HCT116 (cell line): ENCODE results near the gene ZNF566. TPM values are rescaled to one million over a fixed set of nuclear protein-coding genes. Genes with fewer than 3 reads are reported as not detected.

Source experiments
- ATAC-seq: fragments of 200-7000 bp; cut with Tn5 transposase; 2 replicates; pipeline ENCODE4 v1.9.1; 2020; ENCODE audit warnings: mild to moderate bottlenecking, moderate library complexity
- BruUV-seq: library from RNA; stranded (reverse); fragments of 400-500 nt; replicated peaks from 2 replicates; lab custom pipeline; 2021; lab: Mats Ljungman, UMichigan
- CTCF ChIA-PET: fragments of 300-600 bp; sonication (Branson Sonifier 250); formaldehyde crosslinking; loops from one replicate; lab custom pipeline; 2021; ENCODE audit warnings: antibody characterized with exemption; lab: Charles Lee
- POLR2A ChIA-PET: fragments of 300-600, 350-600 bp; sonication (Branson Sonifier 250); formaldehyde crosslinking; loops from one replicate; lab custom pipeline; 2021; ENCODE audit warnings: antibody characterized with exemption; lab: Charles Lee
- RAD21 ChIA-PET, 2 experiments: fragments of 300-600 bp; sonication (Branson Sonifier 250); formaldehyde crosslinking; loops; one replicate each; lab custom pipeline; 2023; ENCODE audit warnings: low total read pairs in 2 of 2; ENCODE audit not compliant: uncharacterized antibody in 2 of 2, unreplicated experiment in 2 of 2, low non-redundant PET in 1 of 2; lab: Charles Lee
- DNase-seq: peaks from one replicate; pipeline ENCODE4 v3.0.0-alpha.2; 2010; ENCODE audit warnings: low read depth, low spot score
- H2AFZ ChIP-seq: fragments of 200-600 bp; shearing (Covaris generic), sonication (generic); 2 replicates; pipeline ENCODE4 v1.6.1; 2017; ENCODE audit warnings: low read depth, mixed run types, mixed read lengths, antibody characterized with exemption, low read length; ENCODE audit not compliant: poor library complexity, severe bottlenecking
- H3K27ac ChIP-seq: 2 replicates; pipeline ENCODE4 v1.5.1; 2012; ENCODE audit warnings: low read depth, low read length
- H3K27me3 ChIP-seq: fragments of 200-600 bp; sonication (generic); 2 replicates; pipeline ENCODE4 v1.6.1; 2016; ENCODE audit warnings: mixed run types, low read length, mixed read lengths; ENCODE audit not compliant: insufficient read depth
- H3K36me3 ChIP-seq, 2 experiments: fragments of 200-500 bp in 1 of 2; fragments of 200-600 bp in 1 of 2; sonication (Bioruptor generic) in 1 of 2; sonication (generic) in 1 of 2; 2 replicates each; pipeline versions ENCODE4 v1.5.1 to v1.6.1; 2014 to 2016; ENCODE audit warnings: low read length in 2 of 2, inconsistent platforms in 1 of 2, mixed read lengths in 1 of 2, mixed run types in 1 of 2; ENCODE audit not compliant: insufficient read depth in 2 of 2, control insufficient read depth in 1 of 2
- H3K4me1 ChIP-seq, 2 experiments: fragments of 200-600 bp in 1 of 2; sonication (generic) in 1 of 2; 2 replicates each; pipeline versions ENCODE4 v1.5.1 to v1.6.1; 2012 to 2017; ENCODE audit warnings: low read length in 2 of 2, inconsistent platforms in 1 of 2, mild to moderate bottlenecking in 1 of 2, mixed read lengths in 1 of 2, mixed run types in 1 of 2, moderate library complexity in 1 of 2; ENCODE audit not compliant: insufficient read depth in 2 of 2, control insufficient read depth in 1 of 2
- H3K4me2 ChIP-seq: fragments of 200-600 bp; sonication (generic); 2 replicates; pipeline ENCODE4 v1.6.1; 2017; ENCODE audit warnings: mixed run types, low read length, mixed read lengths
- H3K4me3 ChIP-seq, 2 experiments: fragments of 200-600 bp in 1 of 2; sonication (generic) in 1 of 2; replicated peaks in 1 of 2; 2 replicates each; pipeline ENCODE4 v1.5.1; 2011 to 2016; ENCODE audit warnings: low read length in 2 of 2, control low read depth in 1 of 2, low read depth in 1 of 2, mild to moderate bottlenecking in 1 of 2, mixed read lengths in 1 of 2, mixed run types in 1 of 2
- H3K79me2 ChIP-seq: fragments of 200-600 bp; sonication (generic); 2 replicates; pipeline ENCODE4 v1.6.1; 2017; ENCODE audit warnings: mild to moderate bottlenecking, mixed run types, low read length, moderate library complexity, mixed read lengths; ENCODE audit not compliant: insufficient read depth
- H3K9ac ChIP-seq: fragments of 200-600 bp; sonication (generic); 2 replicates; pipeline ENCODE4 v1.6.1; 2016; ENCODE audit warnings: low read length, mixed read lengths
- H3K9me2 ChIP-seq: fragments of 200-600 bp; sonication (generic), shearing (Covaris generic); 2 replicates; pipeline ENCODE4 v1.6.1; 2017; ENCODE audit warnings: mixed run types, mild to moderate bottlenecking, moderate library complexity; ENCODE audit not compliant: insufficient read depth
- H3K9me3 ChIP-seq, 2 experiments: fragments of 200-500 bp in 1 of 2; fragments of 200-600 bp in 1 of 2; sonication (Bioruptor generic) in 1 of 2; sonication (generic) in 1 of 2; 2 replicates each; pipeline ENCODE4 v1.6.1; 2014 to 2017; ENCODE audit warnings: low read length in 2 of 2, mixed read lengths in 2 of 2, inconsistent platforms in 1 of 2, low read depth in 1 of 2, mild to moderate bottlenecking in 1 of 2, mixed run types in 1 of 2, moderate library complexity in 1 of 2; ENCODE audit not compliant: control insufficient read depth in 1 of 2, insufficient read depth in 1 of 2
- H4K20me1 ChIP-seq: fragments of 200-600 bp; sonication (generic), shearing (Covaris generic); 2 replicates; pipeline ENCODE4 v1.6.1; 2017; ENCODE audit warnings: mixed run types, mild to moderate bottlenecking, moderate library complexity; ENCODE audit not compliant: insufficient read depth
- CBX3 ChIP-seq: IDR thresholded peaks from 2 replicates; pipeline ENCODE4 v1.6.1; 2012; ENCODE audit warnings: low read depth
- CTCF ChIP-seq, 3 experiments: fragments of 200-600 bp in 1 of 3; sonication (generic) in 1 of 3; IDR thresholded peaks in 2 of 3; conservative IDR thresholded peaks in 1 of 3; 2 replicates each; pipeline ENCODE4 v1.5.1; 2012 to 2017; ENCODE audit warnings: low read depth in 2 of 3, low read length in 2 of 3, antibody characterized with exemption in 1 of 3, borderline replicate concordance in 1 of 3, control low read depth in 1 of 3, mild to moderate bottlenecking in 1 of 3, mixed read lengths in 1 of 3, mixed run types in 1 of 3, moderate library complexity in 1 of 3; ENCODE audit not compliant: insufficient read depth in 1 of 3
- EZH2 ChIP-seq: fragments of 200-600 bp; sonication (generic); IDR thresholded peaks from 2 replicates; pipeline ENCODE4 v1.6.1; 2017; ENCODE audit warnings: antibody characterized with exemption, mixed run types
- EZH2phosphoT487 ChIP-seq: fragments of 200-600 bp; IDR thresholded peaks from 2 replicates; pipeline ENCODE4 v1.6.1; 2018; ENCODE audit warnings: antibody characterized with exemption, borderline replicate concordance
- FOSL1 ChIP-seq: IDR thresholded peaks from 2 replicates; pipeline ENCODE4 v1.6.1; 2012; ENCODE audit warnings: low read depth
- MAX ChIP-seq: IDR thresholded peaks from 2 replicates; pipeline ENCODE4 v1.6.1; 2012
- POLR2AphosphoS5 ChIP-seq: IDR thresholded peaks from 2 replicates; pipeline ENCODE4 v1.6.1; 2011; ENCODE audit warnings: mild to moderate bottlenecking, low read depth, low read length, moderate library complexity
- SP1 ChIP-seq: IDR thresholded peaks from 2 replicates; pipeline ENCODE4 v1.6.1; 2012; ENCODE audit warnings: low read depth
- SRF ChIP-seq: IDR thresholded peaks from 2 replicates; pipeline ENCODE4 v1.6.1; 2012; ENCODE audit warnings: low read depth
- TCF7L2 ChIP-seq: IDR thresholded peaks from 2 replicates; pipeline ENCODE4 v1.7.0; 2011; ENCODE audit warnings: borderline replicate concordance, inconsistent platforms; ENCODE audit not compliant: insufficient read depth, insufficient read length; ENCODE audit errors: extremely low read depth
- YY1 ChIP-seq: IDR thresholded peaks from 2 replicates; pipeline ENCODE4 v1.6.1; 2011; ENCODE audit warnings: low read length, low read depth, moderate library complexity, mild to moderate bottlenecking; ENCODE audit not compliant: insufficient replicate concordance; ENCODE audit errors: extremely low read depth
- ZBTB33 ChIP-seq: IDR thresholded peaks from 2 replicates; pipeline ENCODE4 v1.6.1; 2011; ENCODE audit warnings: mild to moderate bottlenecking, low read length, moderate library complexity; ENCODE audit not compliant: insufficient replicate concordance; ENCODE audit errors: extremely low read depth
- intact Hi-C: fragments of 100-400 bp; cut with micrococcal nuclease; formaldehyde crosslinking; loops from 2 replicates; pipeline ENCODE4 v1.10.0; 2022
- total RNA-seq: library from RNA; stranded (reverse); gene quantifications from one replicate; pipeline ENCODE4 v1.2.1, GENCODE V29; 2021; ENCODE audit not compliant: unreplicated experiment

Gene ZNF566
- total RNA-seq, 1 experiment from 2014 or later: 6.4 TPM

- H3K9me3 ChIP-seq: peaks cover 0 to 4% of the 10 kb centered on the region in 2 experiments; a peak in 1 of 4 replicates
- BruUV-seq: no TSS peak
- ChIA-PET CTCF (interaction anchor here (1.5 kb wide), 1 partner anchor 360 kb away, joined by 7 read pairs; no protein-coding TSS in a partner anchor), RAD21 (interaction anchor here in 1 of 2 experiments (0.9 kb wide), 1 partner anchor 274 kb away, joined by 3 read pairs; the partner anchor contains the start of genes ZNF146 and ZNF565), POLR2A (interaction anchor here (1.7 kb wide), 1 partner anchor 274 kb away, joined by 5 read pairs; the partner anchor contains the start of genes ZNF146 and ZNF565)
- ATAC-seq (no peak), DNase-seq (no peak)
- H4K20me1 ChIP-seq: no peaks in the 10 kb centered on the region
- intact Hi-C loops: loop anchor here (2.0 to 5.0 kb wide), 2 partner anchors 426 to 1291 kb away; partner anchors contain the start of gene ZNF573
- peak overlapping the region; percentile 79 for H3K9ac ChIP-seq
- no peaks in the 10 kb centered on the region for H3K9me2 ChIP-seq
- peaks cover 11% of the 10 kb centered on the region; the same call in 1 of the 2 replicates for H3K79me2 ChIP-seq
- no peak overlapping the region for H2AFZ ChIP-seq
- H3K4me2 ChIP-seq: peak overlapping the region; percentile 95
- H3K4me3 ChIP-seq: peak overlapping the region; percentile 68 to 91
- H3K36me3 ChIP-seq: no peaks in the 10 kb centered on the region; a peak in 1 of 4 replicates
- H3K27ac ChIP-seq: peak overlapping the region; percentile 74
- H3K27me3 ChIP-seq: no peaks in the 10 kb centered on the region
- peaks cover 0 to 18% of the 10 kb centered on the region in 2 experiments; a peak in 2 of 4 replicates for H3K4me1 ChIP-seq
- TF ChIP-seq CBX3: no peak
- no peak for TF ChIP-seq EZH2
- TF ChIP-seq MAX: no peak
- TF ChIP-seq YY1: no peak
Measured at GRCh38 chr19:36488118-36488845, 1.1 kb downstream of the ZNF566 start.

GRCh38 chr19:36483653-36484052 lies 5.7 kb downstream of the ZNF566 start:
- H3K9ac ChIP-seq: no peak overlapping the region
- no peaks in the 10 kb centered on the region for H3K9me2 ChIP-seq
- POLR2A ChIA-PET: no interaction called here
- ATAC-seq: no peak
- H3K4me2 ChIP-seq: no peak overlapping the region
- no peak overlapping the region for H3K27ac ChIP-seq
- H2AFZ ChIP-seq: no peak overlapping the region
- peaks cover 11% of the 10 kb centered on the region; the same call in 1 of the 2 replicates for H3K79me2 ChIP-seq
- CTCF ChIA-PET: no interaction called here
- H3K36me3 ChIP-seq: no peaks in the 10 kb centered on the region
- H3K27me3 ChIP-seq: no peaks in the 10 kb centered on the region
- H3K9me3 ChIP-seq: peaks cover 2 to 5% of the 10 kb centered on the region in 2 experiments; a peak in 2 of 4 replicates
- no peak overlapping the region for H3K4me3 ChIP-seq
- DNase-seq: no peak
- intact Hi-C loops: no loop called here
- H3K4me1 ChIP-seq: peaks cover 0 to 5% of the 10 kb centered on the region in 2 experiments; a peak in 2 of 4 replicates
- no TSS peak for BruUV-seq
- no peaks in the 10 kb centered on the region for H4K20me1 ChIP-seq
- RAD21 ChIA-PET: no interaction called here
- no peak for TF ChIP-seq POLR2AphosphoS5
- no peak for TF ChIP-seq TCF7L2
- no peak for TF ChIP-seq CTCF (IDR thresholded peaks at IDR 0.05 in 2 of 3, conservative IDR thresholded peaks at IDR 0.05 in 1 of 3; ENCODE audit: borderline replicate concordance in 1 of 3, insufficient read depth in 1 of 3, low read depth in 2 of 3, low read length in 2 of 3)
- no peak for TF ChIP-seq EZH2phosphoT487
- no peak for TF ChIP-seq FOSL1
- no peak for TF ChIP-seq SRF
- TF ChIP-seq SP1: no peak
- TF ChIP-seq ZBTB33: no peak
- TF ChIP-seq EZH2: no peak
